ENCODE results near the gene TACC2.

- no peak for TF ChIP-seq CTCF (IDR thresholded peaks at IDR 0.05; ENCODE audit: borderline replicate concordance, extremely low read depth, low read length, poor library complexity, severe bottlenecking)
- TF ChIP-seq EZH2 (IDR thresholded peaks at IDR 0.05; ENCODE audit: borderline replicate concordance, low read depth, low read length, severe bottlenecking), result no peak
These were observed 302.8 kb downstream of the TACC2 start for GRCh38 chr10:122291739-122292138.

Data from DND-41 (cell line).